ENCODE measurements around the gene LHFPL3. TPM values are rescaled to one million over a fixed set of nuclear protein-coding genes. Genes with fewer than 3 reads are reported as not detected.

LHFPL3 gene
- polyA plus RNA-seq, 2 of the 4 experiments (the other 2 are of a cell fraction), result not detected

GRCh38 chr7:104534149-104534548 lies 205.7 kb downstream of the LHFPL3 start:
- Histone ChIP-seq H3K4me1 (no peaks in the 10 kb centered on the region), H3K9me3 (no peaks in the 10 kb centered on the region), H3K4me2 (no peak overlapping the region), H3K4me3 (no peak overlapping the region), H3K27ac (no peak overlapping the region)
- WGBS (ENCODE audit: missing lambda C conversion rate), result 1% methylated on average over 4 of the region's 4 CpGs
- no peak for TF ChIP-seq JUNB (IDR thresholded peaks at IDR 0.05)
- ATAC-seq (no peak), DNase-seq (ENCODE audit: low read depth in 1 of 2, low spot score in 1 of 2) (no peak), FAIRE-seq (no peak)
- POLR2A ChIA-PET, result no interaction called here
- CTCF ChIA-PET, result no interaction called here

- Histone ChIP-seq H3K27ac (no peak overlapping the region), H3K4me3 (no peak overlapping the region), H3K9me3 (no peaks in the 10 kb centered on the region), H3K4me2 (no peak overlapping the region), H3K4me1 (no peaks in the 10 kb centered on the region)
- TF ChIP-seq ZC3H11A (IDR thresholded peaks at IDR 0.05) (no peak), RCOR1 (IDR thresholded peaks at IDR 0.05; ENCODE audit: low read depth, low read length) (no peak)
- 15% methylated on average over 6 of the region's 6 CpGs for WGBS (ENCODE audit: missing lambda C conversion rate)
- no peak for DNase-seq (ENCODE audit: low read depth in 1 of 2, low spot score in 1 of 2)
- no peak for FAIRE-seq
- POLR2A ChIA-PET, result no interaction called here
- CTCF ChIA-PET, result interaction anchor here (1.0 kb wide), 1 partner anchor 304 kb away, joined by 3 read pairs; no protein-coding TSS in a partner anchor
- no peak for ATAC-seq
Measured at GRCh38 chr7:104535841-104536240, 207.4 kb downstream of the LHFPL3 start.

- Histone ChIP-seq H3K4me1 (no peaks in the 10 kb centered on the region), H3K9me3 (no peaks in the 10 kb centered on the region), H3K27ac (no peak overlapping the region), H3K4me3 (no peak overlapping the region), H3K4me2 (no peak overlapping the region)
- ChIA-PET CTCF (no interaction called here), POLR2A (no interaction called here)
- ATAC-seq (no peak), DNase-seq (ENCODE audit: low read depth in 1 of 2, low spot score in 1 of 2) (no peak), FAIRE-seq (no peak)
- WGBS (ENCODE audit: missing lambda C conversion rate), result 4% methylated on average over 1 of the region's 1 CpG
- TF ChIP-seq HMGXB4 (CRISPR knock-in tag; IDR thresholded peaks at IDR 0.05; ENCODE audit: borderline replicate concordance) (no peak), MAFK (IDR thresholded peaks at IDR 0.05; ENCODE audit: partially characterized antibody) (no peak), SREBF2 (IDR thresholded peaks at IDR 0.05) (no peak)
Measured at GRCh38 chr7:104536956-104537355, 208.6 kb downstream of the LHFPL3 start.

GRCh38 chr7:104538152-104538551 lies 209.7 kb downstream of the LHFPL3 start:
- ChIA-PET POLR2A (no interaction called here), CTCF (no interaction called here)
- WGBS (ENCODE audit: missing lambda C conversion rate), result 1% methylated on average over 4 of the region's 4 CpGs
- no peak for FAIRE-seq
- TF ChIP-seq HMGXB4 (CRISPR knock-in tag; IDR thresholded peaks at IDR 0.05; ENCODE audit: borderline replicate concordance) (no peak), ZC3H11A (IDR thresholded peaks at IDR 0.05) (no peak), HES2 (IDR thresholded peaks at IDR 0.05) (no peak), TP53 (CRISPR knock-in tag; IDR thresholded peaks at IDR 0.05) (no peak), BHLHE40 (IDR thresholded peaks at IDR 0.05; ENCODE audit: low read depth, low read length) (no peak), EHMT2 (IDR thresholded peaks at IDR 0.05; ENCODE audit: low read depth) (no peak), SMC3 (IDR thresholded peaks at IDR 0.05) (no peak), CBX8 (IDR thresholded peaks at IDR 0.05) (no peak), CBX2 (IDR thresholded peaks at IDR 0.05; ENCODE audit: borderline replicate concordance, low read depth) (no peak), FOXS1 (CRISPR knock-in tag; IDR thresholded peaks at IDR 0.05) (no peak), ATOH8 (CRISPR knock-in tag; IDR thresholded peaks at IDR 0.05; ENCODE audit: low read depth) (no peak), HDAC2 (IDR thresholded peaks at IDR 0.05) (no peak), FOSB (CRISPR knock-in tag; IDR thresholded peaks at IDR 0.05) (no peak), GATA3 (IDR thresholded peaks at IDR 0.05; ENCODE audit: borderline replicate concordance) (no peak), EHF (CRISPR knock-in tag; IDR thresholded peaks at IDR 0.05) (no peak), USF2 (IDR thresholded peaks at IDR 0.05) (no peak), CTCF (IDR thresholded peaks at IDR 0.05) (no peak), POLR2A (IDR thresholded peaks at IDR 0.05; ENCODE audit: low read length) (no peak)
- ATAC-seq, result no peak
- Histone ChIP-seq H3K4me1 (no peaks in the 10 kb centered on the region), H3K4me3 (no peak overlapping the region), H3K9me3 (no peaks in the 10 kb centered on the region), H3K4me2 (no peak overlapping the region), H3K27ac (no peak overlapping the region)
- DNase-seq (ENCODE audit: low read depth in 1 of 2, low spot score in 1 of 2), result no peak
